ENCODE measurements around the gene C12orf57. TPM values are rescaled to one million over a fixed set of nuclear protein-coding genes. Genes with fewer than 3 reads are reported as not detected.

The C12orf57 gene
- total and polyA plus RNA-seq, 2 donors (not counting 1 experiment from before 2014, with no cell fraction given) = 107 to 220 TPM

- Histone ChIP-seq H4K20me1 (ENCODE audit: control insufficient read depth, extremely low read depth, insufficient read depth, low read length) (no peaks in the 10 kb centered on the region), H3K27me3 (ENCODE audit: control insufficient read depth, insufficient read depth, low read length) (no peaks in the 10 kb centered on the region), H3K4me2 (ENCODE audit: extremely low read depth, insufficient read depth, low read length) (no peak overlapping the region), H2AFZ (ENCODE audit: low read length) (no peak overlapping the region), H3K36me3 (ENCODE audit: control insufficient read depth, insufficient read depth, low read length) (peaks cover 15% of the 10 kb centered on the region), H3K79me2 (ENCODE audit: control insufficient read depth, insufficient read depth, low read length) (no peaks in the 10 kb centered on the region), H3K9me3 (ENCODE audit: control insufficient read depth, insufficient read depth, low read depth, low read length) (no peaks in the 10 kb centered on the region), H3K27ac (ENCODE audit: insufficient read depth, low read length) (no peak overlapping the region), H3K4me3 (replicated peaks in 1 of 4; ENCODE audit: control extremely low read depth in 1 of 4, insufficient read depth in 1 of 4, low read depth in 3 of 4, low read length in 4 of 4) (no peak overlapping the region), H3K4me1 (ENCODE audit: control insufficient read depth, extremely low read depth, insufficient read depth, low read length) (no peaks in the 10 kb centered on the region), H3K9ac (ENCODE audit: insufficient read depth, low read length) (no peak overlapping the region)
- no peak for DNase-seq (ENCODE audit: low read depth in 2 of 2)
- TF ChIP-seq EZH2 (IDR thresholded peaks at IDR 0.05; ENCODE audit: low read length, missing control alignments) (no peak), CTCF (conservative IDR thresholded peaks at IDR 0.05 in 1 of 2, IDR thresholded peaks at IDR 0.05 in 1 of 2; ENCODE audit: low read depth in 1 of 2, low read length in 2 of 2) (no peak)
These were observed 36.3 kb downstream of the C12orf57 start for GRCh38 chr12:6980075-6980474.

DNA sequence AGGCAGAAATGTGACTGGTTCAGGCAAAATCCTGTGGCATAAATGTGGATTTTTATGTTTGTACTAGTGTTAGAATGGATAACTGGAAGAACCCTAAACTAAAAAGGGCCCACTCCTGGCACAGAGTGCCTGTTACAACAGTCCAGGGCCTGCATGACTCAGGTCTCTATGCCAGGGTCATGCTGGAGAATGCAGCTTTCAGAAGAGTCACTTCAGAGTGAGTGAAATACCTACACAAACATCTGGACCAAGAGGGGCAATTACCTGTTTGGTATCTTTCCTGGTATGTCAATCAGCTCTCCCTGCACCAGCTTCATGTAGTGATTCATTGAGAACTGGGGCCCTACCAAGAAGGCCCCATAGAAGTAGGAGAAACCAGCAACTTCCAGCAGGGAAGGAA is 36.9 kb downstream of the C12orf57 start:
- no peak overlapping the region for H3K9ac ChIP-seq (ENCODE audit: insufficient read depth, low read length)
- no peaks in the 10 kb centered on the region for H4K20me1 ChIP-seq (ENCODE audit: control insufficient read depth, extremely low read depth, insufficient read depth, low read length)
- no peak overlapping the region for H3K27ac ChIP-seq (ENCODE audit: insufficient read depth, low read length)
- H2AFZ ChIP-seq (ENCODE audit: low read length) = no peak overlapping the region
- H3K9me3 ChIP-seq (ENCODE audit: control insufficient read depth, insufficient read depth, low read depth, low read length) = no peaks in the 10 kb centered on the region
- TF ChIP-seq CTCF (conservative IDR thresholded peaks at IDR 0.05 in 1 of 2, IDR thresholded peaks at IDR 0.05 in 1 of 2; ENCODE audit: low read depth in 1 of 2, low read length in 2 of 2) (no peak), EZH2 (IDR thresholded peaks at IDR 0.05; ENCODE audit: low read length, missing control alignments) (no peak)
- DNase-seq (ENCODE audit: low read depth in 2 of 2) = no peak
- no peaks in the 10 kb centered on the region for H3K4me1 ChIP-seq (ENCODE audit: control insufficient read depth, extremely low read depth, insufficient read depth, low read length)
- H3K36me3 ChIP-seq (ENCODE audit: control insufficient read depth, insufficient read depth, low read length) = peaks cover 15% of the 10 kb centered on the region
- no peak overlapping the region for H3K4me3 ChIP-seq (replicated peaks in 1 of 4; ENCODE audit: control extremely low read depth in 1 of 4, insufficient read depth in 1 of 4, low read depth in 3 of 4, low read length in 4 of 4)
- H3K79me2 ChIP-seq (ENCODE audit: control insufficient read depth, insufficient read depth, low read length) = no peaks in the 10 kb centered on the region
- no peaks in the 10 kb centered on the region for H3K27me3 ChIP-seq (ENCODE audit: control insufficient read depth, insufficient read depth, low read length)
- H3K4me2 ChIP-seq (ENCODE audit: extremely low read depth, insufficient read depth, low read length) = no peak overlapping the region

- H3K4me3 ChIP-seq (replicated peaks in 1 of 4; ENCODE audit: control extremely low read depth in 1 of 4, insufficient read depth in 1 of 4, low read depth in 3 of 4, low read length in 4 of 4) = no peak overlapping the region
- H3K9ac ChIP-seq (ENCODE audit: insufficient read depth, low read length) = no peak overlapping the region
- no peaks in the 10 kb centered on the region for H3K4me1 ChIP-seq (ENCODE audit: control insufficient read depth, extremely low read depth, insufficient read depth, low read length)
- no peak overlapping the region for H3K27ac ChIP-seq (ENCODE audit: insufficient read depth, low read length)
- H2AFZ ChIP-seq (ENCODE audit: low read length) = no peak overlapping the region
- TF ChIP-seq EZH2 (IDR thresholded peaks at IDR 0.05; ENCODE audit: low read length, missing control alignments) (no peak), CTCF (conservative IDR thresholded peaks at IDR 0.05 in 1 of 2, IDR thresholded peaks at IDR 0.05 in 1 of 2; ENCODE audit: low read depth in 1 of 2, low read length in 2 of 2) (no peak)
- no peak overlapping the region for H3K4me2 ChIP-seq (ENCODE audit: extremely low read depth, insufficient read depth, low read length)
- no peaks in the 10 kb centered on the region for H3K79me2 ChIP-seq (ENCODE audit: control insufficient read depth, insufficient read depth, low read length)
- no peak for DNase-seq (ENCODE audit: low read depth in 2 of 2)
- H3K9me3 ChIP-seq (ENCODE audit: control insufficient read depth, insufficient read depth, low read depth, low read length) = no peaks in the 10 kb centered on the region
- no peaks in the 10 kb centered on the region for H3K27me3 ChIP-seq (ENCODE audit: control insufficient read depth, insufficient read depth, low read length)
- H3K36me3 ChIP-seq (ENCODE audit: control insufficient read depth, insufficient read depth, low read length) = peaks cover 15% of the 10 kb centered on the region
- H4K20me1 ChIP-seq (ENCODE audit: control insufficient read depth, extremely low read depth, insufficient read depth, low read length) = no peaks in the 10 kb centered on the region
These were observed 37.6 kb downstream of the C12orf57 start for GRCh38 chr12:6981152-6982052.
